IMR-90 (cell line): ENCODE results near the gene PTBP1.

Experiments
- BHLHE40 ChIP-seq: fragments of 150-350 bp; IDR thresholded peaks from 2 replicates; pipeline ENCODE4 v1.6.1; 2016; ENCODE audit warnings: mild to moderate bottlenecking, low read depth, low read length
- CEBPB ChIP-seq: IDR thresholded peaks from 2 replicates; pipeline ENCODE4 v1.6.1; 2012; ENCODE audit warnings: low read depth, low read length, improper control_type of control experiment
- POLR2A ChIP-seq: IDR thresholded peaks from 2 replicates; pipeline ENCODE4 v1.6.1; 2012; ENCODE audit warnings: mild to moderate bottlenecking, low read depth, low read length
- RAD21 ChIP-seq: IDR thresholded peaks from 2 replicates; pipeline ENCODE4 v1.6.1; 2012; ENCODE audit warnings: low read length, improper control_type of control experiment
- RCOR1 ChIP-seq: IDR thresholded peaks from 2 replicates; pipeline ENCODE4 v1.6.1; 2012; ENCODE audit warnings: mild to moderate bottlenecking, low read length, improper control_type of control experiment; ENCODE audit not compliant: insufficient replicate concordance
- RFX5 ChIP-seq: IDR thresholded peaks from 2 replicates; pipeline ENCODE4 v1.8.0; 2012; ENCODE audit warnings: low read depth, mild to moderate bottlenecking, low read length, moderate library complexity
- SMC3 ChIP-seq: fragments of 150-350 bp; IDR thresholded peaks from 2 replicates; pipeline ENCODE4 v1.6.1; 2016; ENCODE audit warnings: low read depth, mild to moderate bottlenecking, antibody characterized with exemption, low read length, moderate library complexity
- TF ChIP-seq, protein P1 (sequence below): conservative IDR thresholded peaks from 2 replicates; pipeline ENCODE4 v1.5.1; 2012; ENCODE audit warnings: mild to moderate bottlenecking, low read depth, low read length, improper control_type of control experiment
- TF ChIP-seq, protein P2 (sequence below): fragments of 150-350 bp; IDR thresholded peaks from 2 replicates; pipeline ENCODE4 v1.6.1; 2016; ENCODE audit warnings: low read depth, mild to moderate bottlenecking, low read length, moderate library complexity, borderline replicate concordance

- TF ChIP-seq, protein P1, sequence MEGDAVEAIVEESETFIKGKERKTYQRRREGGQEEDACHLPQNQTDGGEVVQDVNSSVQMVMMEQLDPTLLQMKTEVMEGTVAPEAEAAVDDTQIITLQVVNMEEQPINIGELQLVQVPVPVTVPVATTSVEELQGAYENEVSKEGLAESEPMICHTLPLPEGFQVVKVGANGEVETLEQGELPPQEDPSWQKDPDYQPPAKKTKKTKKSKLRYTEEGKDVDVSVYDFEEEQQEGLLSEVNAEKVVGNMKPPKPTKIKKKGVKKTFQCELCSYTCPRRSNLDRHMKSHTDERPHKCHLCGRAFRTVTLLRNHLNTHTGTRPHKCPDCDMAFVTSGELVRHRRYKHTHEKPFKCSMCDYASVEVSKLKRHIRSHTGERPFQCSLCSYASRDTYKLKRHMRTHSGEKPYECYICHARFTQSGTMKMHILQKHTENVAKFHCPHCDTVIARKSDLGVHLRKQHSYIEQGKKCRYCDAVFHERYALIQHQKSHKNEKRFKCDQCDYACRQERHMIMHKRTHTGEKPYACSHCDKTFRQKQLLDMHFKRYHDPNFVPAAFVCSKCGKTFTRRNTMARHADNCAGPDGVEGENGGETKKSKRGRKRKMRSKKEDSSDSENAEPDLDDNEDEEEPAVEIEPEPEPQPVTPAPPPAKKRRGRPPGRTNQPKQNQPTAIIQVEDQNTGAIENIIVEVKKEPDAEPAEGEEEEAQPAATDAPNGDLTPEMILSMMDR = no peak
- no peak for TF ChIP-seq CEBPB
- no peak for TF ChIP-seq RFX5
- TF ChIP-seq SMC3 = no peak
- no peak for TF ChIP-seq POLR2A
- no peak for TF ChIP-seq RCOR1
- TF ChIP-seq, protein P2, sequence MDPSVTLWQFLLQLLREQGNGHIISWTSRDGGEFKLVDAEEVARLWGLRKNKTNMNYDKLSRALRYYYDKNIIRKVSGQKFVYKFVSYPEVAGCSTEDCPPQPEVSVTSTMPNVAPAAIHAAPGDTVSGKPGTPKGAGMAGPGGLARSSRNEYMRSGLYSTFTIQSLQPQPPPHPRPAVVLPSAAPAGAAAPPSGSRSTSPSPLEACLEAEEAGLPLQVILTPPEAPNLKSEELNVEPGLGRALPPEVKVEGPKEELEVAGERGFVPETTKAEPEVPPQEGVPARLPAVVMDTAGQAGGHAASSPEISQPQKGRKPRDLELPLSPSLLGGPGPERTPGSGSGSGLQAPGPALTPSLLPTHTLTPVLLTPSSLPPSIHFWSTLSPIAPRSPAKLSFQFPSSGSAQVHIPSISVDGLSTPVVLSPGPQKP = no peak
- TF ChIP-seq BHLHE40 = no peak
- no peak for TF ChIP-seq RAD21
These were observed 33.0 kb upstream of the PTBP1 start for GRCh38 chr19:764301-764700.
